ENCODE results near the gene KRT35. TPM values are rescaled to one million over a fixed set of nuclear protein-coding genes. Genes with fewer than 3 reads are reported as not detected.
"Not testable (repeated sequence)": the region's sequence is repeated elsewhere in the genome, so short reads cannot be mapped to it uniquely, and the experiment has no call there.

KRT35 gene
- total RNA-seq, 1 donor from 2014 or later, result not detected

- no peak for DNase-seq (ENCODE audit: low spot score)
Observed at GRCh38 chr17:41462705-41463104, 18.2 kb downstream of the KRT35 start.

- DNase-seq (ENCODE audit: low spot score), result no peak
Observed at GRCh38 chr17:41457676-41458075, 23.3 kb downstream of the KRT35 start.

- no peak for DNase-seq (ENCODE audit: low spot score)
Observed at GRCh38 chr17:41456204-41456603, 24.7 kb downstream of the KRT35 start.

GRCh38 chr17:41455236-41455635, 25.7 kb downstream of the KRT35 start:
- DNase-seq (ENCODE audit: low spot score), result no peak

GRCh38 chr17:41453066-41453465, 27.9 kb downstream of the KRT35 start:
- DNase-seq (ENCODE audit: low spot score), result no peak

- DNase-seq (ENCODE audit: low spot score), result no peak
Observed at GRCh38 chr17:41452281-41452680, 28.7 kb downstream of the KRT35 start.

- no peak for DNase-seq (ENCODE audit: low spot score)
Observed at GRCh38 chr17:41451154-41451728, 29.7 kb downstream of the KRT35 start.

GRCh38 chr17:41449008-41449407, 31.9 kb downstream of the KRT35 start:
- DNase-seq (ENCODE audit: low spot score), result no peak

GRCh38 chr17:41448506-41448905, 32.4 kb downstream of the KRT35 start:
- DNase-seq (ENCODE audit: low spot score), result no peak

- DNase-seq (ENCODE audit: low spot score), result no peak
Observed at GRCh38 chr17:41446806-41447205, 34.1 kb downstream of the KRT35 start.

GRCh38 chr17:41444640-41445039, 36.3 kb downstream of the KRT35 start:
- no peak for DNase-seq (ENCODE audit: low spot score)

GRCh38 chr17:41444186-41444585, 36.8 kb downstream of the KRT35 start:
- DNase-seq (ENCODE audit: low spot score), result no peak

- no peak for DNase-seq (ENCODE audit: low spot score)
Observed at GRCh38 chr17:41442739-41443138, 38.2 kb downstream of the KRT35 start.

- no peak for DNase-seq (ENCODE audit: low spot score)
Observed at GRCh38 chr17:41440531-41441033, 40.4 kb downstream of the KRT35 start, which contains the start of gene KRT38. Gene KRT38, minus strand, starts transcription at chr17:41440983. Its CDS starts 62 bp downstream, at chr17:41440921.

- no peak for DNase-seq (ENCODE audit: low spot score)
Observed at GRCh38 chr17:41439375-41439774, 41.6 kb downstream of the KRT35 start.

- no peak for DNase-seq (ENCODE audit: low spot score)
Observed at GRCh38 chr17:41437769-41438168, 43.2 kb downstream of the KRT35 start.

GRCh38 chr17:41437254-41437653, 43.7 kb downstream of the KRT35 start:
- no peak for DNase-seq (ENCODE audit: low spot score)

- DNase-seq (ENCODE audit: low spot score), result no peak
Observed at GRCh38 chr17:41434415-41434814, 46.5 kb downstream of the KRT35 start.

GRCh38 chr17:41434005-41434404, 46.9 kb downstream of the KRT35 start:
- no peak for DNase-seq (ENCODE audit: low spot score)

- DNase-seq (ENCODE audit: low spot score), result no peak
Observed at GRCh38 chr17:41433586-41433985, 47.4 kb downstream of the KRT35 start.

- DNase-seq (ENCODE audit: low spot score), result not testable (repeated sequence)
Observed at GRCh38 chr17:41430376-41430775, 50.6 kb downstream of the KRT35 start.

- DNase-seq (ENCODE audit: low spot score), result no peak
Observed at GRCh38 chr17:41429667-41430066, 51.3 kb downstream of the KRT35 start.

- DNase-seq (ENCODE audit: low spot score), result no peak
Observed at GRCh38 chr17:41428591-41429291, 52.2 kb downstream of the KRT35 start.
